NCI-H526 (cell line): ENCODE measurements around the gene SHC3.

Experiments used
- DNase-seq, 2 experiments: peaks; one replicate each; lab custom pipeline; 2025; lab: John Stamatoyannopoulos, UW

The SHC3 gene

GRCh38 chr9:89106224-89106851 lies 72.3 kb downstream of the SHC3 start:
- no peak for DNase-seq

DNA sequence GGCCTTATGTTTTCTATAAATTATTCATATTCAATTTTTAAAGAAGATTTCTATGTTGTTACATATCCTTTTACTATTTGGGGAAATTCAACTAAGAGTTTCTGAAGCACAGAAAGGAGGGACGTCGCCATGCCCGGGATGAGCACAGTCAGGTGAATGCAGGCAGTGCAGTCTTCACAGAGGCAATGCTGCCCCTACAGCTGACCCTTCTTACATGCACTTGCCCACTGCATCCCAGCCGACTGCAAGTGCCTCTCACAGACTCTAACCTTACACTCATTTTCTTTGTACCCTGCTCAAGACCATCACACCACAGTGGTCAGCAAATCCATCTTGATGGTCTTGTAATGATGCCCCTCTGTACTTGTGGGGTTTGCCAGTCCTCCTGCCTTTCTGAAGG lies 73.8 kb downstream of the SHC3 start:
- no peak for DNase-seq

DNA sequence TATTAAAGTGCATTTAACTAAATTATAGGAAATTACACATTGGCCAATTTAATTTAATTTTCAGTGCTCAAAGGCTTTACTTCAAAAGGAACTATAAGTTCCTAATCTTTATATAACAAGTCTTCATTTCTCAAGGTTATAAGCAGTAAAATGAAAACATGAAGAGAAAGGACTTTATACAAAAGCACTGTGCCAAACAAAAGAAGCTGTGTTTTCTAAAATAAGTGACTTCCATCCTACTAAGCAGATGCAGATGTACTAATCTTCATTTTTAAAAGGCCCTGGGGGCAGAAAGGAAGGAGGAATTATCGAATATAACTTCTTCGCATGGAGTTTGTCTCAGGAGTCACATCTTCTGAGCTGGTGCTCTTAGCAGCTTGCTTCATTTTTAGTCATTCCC lies 81.4 kb downstream of the SHC3 start:
- no peak for DNase-seq

- no peak for DNase-seq
These were observed 81.8 kb downstream of the SHC3 start for GRCh38 chr9:89096807-89097206.

- no peak for DNase-seq
These were observed 82.7 kb downstream of the SHC3 start for GRCh38 chr9:89095761-89096528.

GRCh38 chr9:89093201-89093975 lies 85.2 kb downstream of the SHC3 start:
- DNase-seq = no peak

DNA sequence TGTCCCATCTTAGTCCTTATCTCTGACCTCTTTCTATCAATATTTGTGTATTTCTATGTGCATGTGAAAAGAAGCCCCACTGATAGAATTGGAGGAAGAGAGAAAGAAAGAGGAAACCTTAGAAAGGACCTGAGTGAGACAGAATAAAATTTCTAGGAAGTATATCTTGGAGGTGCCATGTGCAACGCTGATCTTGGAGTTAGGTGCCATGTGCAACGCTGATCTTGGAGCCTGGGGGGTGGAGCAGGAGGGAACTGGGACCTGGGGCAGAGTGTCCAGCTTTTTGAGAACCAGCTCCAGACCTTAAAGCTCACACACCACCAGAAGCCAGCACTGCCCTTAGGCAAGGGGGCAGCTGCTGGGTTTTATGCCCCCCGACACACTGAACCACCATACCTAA lies 89.4 kb downstream of the SHC3 start:
- no peak for DNase-seq

DNA sequence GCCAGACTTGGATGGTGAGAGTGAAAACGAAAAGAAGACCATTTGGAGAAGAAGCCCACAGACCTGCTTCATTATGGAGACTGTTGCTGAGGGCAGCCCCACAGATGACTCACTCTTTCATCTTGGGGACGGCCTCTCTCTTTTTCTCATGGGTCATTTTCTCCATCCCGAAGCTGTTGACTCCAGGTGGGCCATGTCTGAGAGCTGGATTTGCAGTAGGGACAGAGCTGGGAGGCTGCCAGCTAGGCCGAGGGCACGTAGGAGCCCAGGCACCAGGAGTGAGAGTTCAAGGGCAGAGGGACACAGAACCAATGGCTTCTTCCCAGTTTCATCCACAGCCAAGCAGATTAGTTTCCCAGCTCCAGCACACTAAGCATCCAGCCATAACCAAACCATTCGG lies 95.0 kb downstream of the SHC3 start:
- no peak for DNase-seq

DNA sequence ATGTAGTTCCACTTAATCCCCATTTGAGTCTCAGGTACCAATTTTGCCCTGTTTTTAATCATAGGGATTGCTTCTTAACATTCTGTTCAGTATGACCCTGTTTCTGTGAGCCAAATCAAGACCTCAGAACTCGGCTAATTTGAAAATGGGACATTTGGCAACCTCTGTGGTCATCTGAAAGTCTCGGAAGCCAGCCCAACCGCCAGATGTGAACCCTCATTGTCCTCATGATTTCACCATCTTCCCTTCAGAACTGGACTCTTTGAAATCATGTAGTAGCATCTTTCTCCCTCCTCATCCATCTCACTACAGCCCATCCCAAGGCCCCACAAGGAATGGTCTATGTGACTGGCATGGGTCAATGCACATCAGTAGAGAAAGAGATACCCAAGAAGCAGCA lies 98.4 kb downstream of the SHC3 start:
- no peak for DNase-seq

- no peak for DNase-seq
These were observed 99.2 kb downstream of the SHC3 start for GRCh38 chr9:89079391-89079790.

- no peak for DNase-seq
These were observed 99.8 kb downstream of the SHC3 start for GRCh38 chr9:89078860-89079259.

DNA sequence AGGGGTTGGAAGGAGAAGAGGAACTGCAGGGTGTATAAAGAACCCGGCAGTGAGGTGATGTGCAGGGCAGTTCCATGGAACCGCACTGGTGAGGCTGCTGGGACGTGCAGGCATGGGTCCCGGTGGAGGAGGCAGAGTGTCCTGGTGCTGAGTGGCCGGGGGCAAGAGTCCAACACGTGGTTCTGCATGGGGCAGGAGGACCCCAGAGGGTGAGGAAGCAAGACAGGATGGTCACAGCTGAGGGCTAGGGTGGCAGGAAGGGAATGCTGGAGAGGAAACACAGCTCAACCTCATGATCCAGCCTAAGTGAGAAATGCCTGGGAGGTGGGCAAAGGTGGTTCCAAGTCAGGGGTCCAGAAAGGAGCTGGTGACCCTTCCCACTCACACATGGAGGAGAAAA lies 100.2 kb downstream of the SHC3 start:
- no peak for DNase-seq

- DNase-seq = no peak
These were observed 101.1 kb downstream of the SHC3 start for GRCh38 chr9:89077519-89077918.

- no peak for DNase-seq
These were observed 105.2 kb downstream of the SHC3 start for GRCh38 chr9:89073397-89073796.

- DNase-seq = no peak
These were observed 107.0 kb downstream of the SHC3 start for GRCh38 chr9:89071591-89071990.

DNA sequence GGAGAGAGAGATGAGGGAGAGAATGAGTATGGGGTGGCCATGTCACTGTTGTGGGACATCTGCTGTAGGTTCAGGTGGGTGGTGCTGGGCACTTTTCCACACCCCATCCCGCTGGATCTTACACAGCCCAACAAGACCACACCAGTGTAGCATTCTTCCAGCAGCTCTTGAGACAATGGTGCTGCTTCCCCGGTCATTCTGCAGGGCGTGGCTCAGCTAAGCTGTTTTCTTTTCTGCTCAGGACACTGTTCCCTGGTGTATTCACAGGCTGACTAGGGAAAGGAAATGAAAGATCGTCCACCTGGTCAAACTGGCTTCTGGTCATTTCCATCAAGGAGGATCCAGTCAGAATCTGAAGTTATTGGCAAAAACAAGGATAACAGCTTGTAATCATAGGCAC lies 111.8 kb downstream of the SHC3 start:
- no peak for DNase-seq

- no peak for DNase-seq
These were observed 112.7 kb downstream of the SHC3 start for GRCh38 chr9:89065921-89066320.

GRCh38 chr9:89060790-89061189 lies 117.8 kb downstream of the SHC3 start:
- no peak for DNase-seq

- no peak for DNase-seq
These were observed 118.6 kb downstream of the SHC3 start for GRCh38 chr9:89059925-89060506.

DNA sequence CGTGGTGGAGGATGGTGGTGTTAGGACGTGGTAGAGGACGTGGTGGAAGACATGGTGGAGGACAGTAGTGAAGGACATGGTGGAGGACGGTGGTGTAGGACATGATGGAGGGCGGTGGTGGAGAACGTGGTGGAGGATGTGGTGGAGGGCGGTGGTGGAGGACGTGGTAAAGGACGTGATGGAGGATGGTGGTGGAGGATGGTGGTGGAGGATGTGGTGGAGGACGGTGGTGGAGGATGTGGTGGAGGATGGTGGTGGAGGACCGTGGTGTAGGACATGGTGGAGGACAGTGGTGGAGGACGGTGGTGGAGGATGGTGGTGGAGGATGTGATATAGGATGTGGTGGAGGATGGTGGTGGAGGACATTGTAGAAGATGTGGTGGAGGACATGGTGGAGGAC lies 119.7 kb downstream of the SHC3 start:
- DNase-seq = no peak

GRCh38 chr9:89054865-89055495 lies 123.6 kb downstream of the SHC3 start:
- DNase-seq = no peak

DNA sequence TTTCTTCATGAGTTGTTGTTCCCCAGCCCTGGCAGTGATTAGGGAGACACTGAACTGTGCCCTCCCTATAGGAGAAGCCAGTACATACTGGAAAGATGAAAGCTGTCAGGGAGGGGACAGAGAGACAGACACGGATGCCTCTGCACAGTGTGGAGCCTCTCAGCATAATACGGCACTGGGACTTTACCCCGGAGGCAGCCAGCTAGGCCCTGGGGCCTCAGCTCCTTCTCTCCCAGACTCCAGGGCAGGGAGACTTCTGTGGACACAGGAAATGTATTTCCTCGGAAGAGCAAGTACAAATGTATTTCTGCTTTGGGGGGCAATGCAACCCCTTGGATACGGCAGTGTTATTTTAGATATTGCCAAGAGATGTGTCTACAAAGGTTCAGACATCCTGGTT lies 125.3 kb downstream of the SHC3 start:
- DNase-seq = no peak
